Measurements from ENCODE around the gene COPE. TPM values are rescaled to one million over a fixed set of nuclear protein-coding genes. Genes with fewer than 3 reads are reported as not detected.

COPE gene
- polyA plus RNA-seq, 1 donor (not counting 4 experiments of a cell fraction or from before 2014, with no cell fraction given): 109 TPM

DNA sequence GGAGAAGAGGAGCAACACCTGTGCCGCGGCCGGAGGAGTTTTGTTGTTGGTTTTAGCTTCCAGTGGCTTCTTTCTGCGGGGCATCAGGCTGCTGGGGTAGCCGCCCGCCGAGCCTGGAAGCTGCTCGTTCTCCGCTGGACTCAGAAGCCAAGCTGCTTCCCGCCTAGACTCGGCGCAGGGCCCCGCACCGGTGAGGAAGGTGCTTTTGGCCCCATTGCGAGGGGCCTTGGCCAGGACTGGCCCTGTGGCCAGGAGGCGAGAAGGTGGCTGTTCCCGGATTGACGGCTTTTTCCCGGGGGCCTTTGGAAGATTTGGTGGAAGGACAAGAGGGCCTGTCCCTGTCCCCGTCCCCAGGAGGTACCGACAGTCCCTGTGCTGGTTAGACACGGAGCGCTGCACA lies 52.0 kb downstream of the COPE start:
- TF ChIP-seq, protein P1, sequence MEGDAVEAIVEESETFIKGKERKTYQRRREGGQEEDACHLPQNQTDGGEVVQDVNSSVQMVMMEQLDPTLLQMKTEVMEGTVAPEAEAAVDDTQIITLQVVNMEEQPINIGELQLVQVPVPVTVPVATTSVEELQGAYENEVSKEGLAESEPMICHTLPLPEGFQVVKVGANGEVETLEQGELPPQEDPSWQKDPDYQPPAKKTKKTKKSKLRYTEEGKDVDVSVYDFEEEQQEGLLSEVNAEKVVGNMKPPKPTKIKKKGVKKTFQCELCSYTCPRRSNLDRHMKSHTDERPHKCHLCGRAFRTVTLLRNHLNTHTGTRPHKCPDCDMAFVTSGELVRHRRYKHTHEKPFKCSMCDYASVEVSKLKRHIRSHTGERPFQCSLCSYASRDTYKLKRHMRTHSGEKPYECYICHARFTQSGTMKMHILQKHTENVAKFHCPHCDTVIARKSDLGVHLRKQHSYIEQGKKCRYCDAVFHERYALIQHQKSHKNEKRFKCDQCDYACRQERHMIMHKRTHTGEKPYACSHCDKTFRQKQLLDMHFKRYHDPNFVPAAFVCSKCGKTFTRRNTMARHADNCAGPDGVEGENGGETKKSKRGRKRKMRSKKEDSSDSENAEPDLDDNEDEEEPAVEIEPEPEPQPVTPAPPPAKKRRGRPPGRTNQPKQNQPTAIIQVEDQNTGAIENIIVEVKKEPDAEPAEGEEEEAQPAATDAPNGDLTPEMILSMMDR (optimal IDR thresholded peaks at IDR 0.05 in 1 of 3, IDR thresholded peaks at IDR 0.05 in 1 of 3, conservative IDR thresholded peaks at IDR 0.05 in 1 of 3; ENCODE audit: extremely low read depth in 1 of 3, insufficient read depth in 2 of 3, low read length in 3 of 3): no peak
- no peak for TF ChIP-seq EZH2 (IDR thresholded peaks at IDR 0.05; ENCODE audit: low read length)
- Histone ChIP-seq H3K4me1 (ENCODE audit: control insufficient read depth, extremely low read depth, insufficient read depth, low read length) (no peaks in the 10 kb centered on the region), H3K9me1 (ENCODE audit: control insufficient read depth, extremely low read depth, insufficient read depth, low read length) (no peaks in the 10 kb centered on the region), H3K4me2 (ENCODE audit: control insufficient read depth, extremely low read depth, insufficient read depth, low read depth, low read length) (no peak overlapping the region), H4K20me1 (ENCODE audit: control insufficient read depth, extremely low read depth, insufficient read depth, low read length) (peaks cover 5% of the 10 kb centered on the region), H3K4me3 (ENCODE audit: control insufficient read depth in 2 of 3, extremely low read depth in 1 of 3, insufficient read depth in 2 of 3, low read depth in 1 of 3, low read length in 3 of 3) (no peak overlapping the region), H3K79me2 (ENCODE audit: control insufficient read depth, insufficient read depth, low read length) (no peaks in the 10 kb centered on the region), H3K36me3 (ENCODE audit: control insufficient read depth in 2 of 2, extremely low read depth in 1 of 2, insufficient read depth in 2 of 2, low read length in 2 of 2) (peaks cover 31 to 38% of the 10 kb centered on the region in 2 experiments), H3K27me3 (ENCODE audit: control insufficient read depth, extremely low read depth, insufficient read depth, low read length) (peaks cover 6% of the 10 kb centered on the region), H3K9me3 (ENCODE audit: control insufficient read depth, low read depth, low read length) (no peaks in the 10 kb centered on the region), H3K27ac (ENCODE audit: control insufficient read depth, insufficient read depth, low read length) (no peak overlapping the region), H2AFZ (ENCODE audit: control insufficient read depth, low read length) (no peak overlapping the region), H3K9ac (ENCODE audit: control insufficient read depth, extremely low read depth, insufficient read depth, low read length) (no peak overlapping the region)
- DNase-seq (ENCODE audit: low read depth, low spot score): no peak
- dilution Hi-C loops (cut with MboI; ENCODE audit: extremely low pct_ligation_motif_present, low sequenced_read_pairs): no loop called here
- no peak for FAIRE-seq

DNA sequence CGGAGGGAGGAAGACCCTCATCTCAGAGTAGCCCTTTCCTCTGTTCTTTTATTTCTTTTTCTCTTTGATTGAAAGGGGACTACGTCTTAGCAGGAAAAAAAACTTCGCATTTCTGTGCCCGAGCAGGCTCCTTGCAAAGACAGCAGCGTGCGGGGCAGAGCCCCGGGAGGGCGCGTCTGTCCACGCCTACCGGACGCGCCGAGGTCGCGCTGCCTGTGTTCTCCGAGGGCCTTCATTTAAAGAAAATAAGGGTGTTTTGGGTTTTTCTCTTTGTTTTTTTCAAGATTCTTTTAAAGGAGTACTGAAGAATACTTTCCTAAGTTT lies 52.4 kb downstream of the COPE start:
- DNase-seq (ENCODE audit: low read depth, low spot score): no peak
- Histone ChIP-seq H3K4me2 (ENCODE audit: control insufficient read depth, extremely low read depth, insufficient read depth, low read depth, low read length) (no peak overlapping the region), H3K4me3 (ENCODE audit: control insufficient read depth in 2 of 3, extremely low read depth in 1 of 3, insufficient read depth in 2 of 3, low read depth in 1 of 3, low read length in 3 of 3) (no peak overlapping the region), H3K27me3 (ENCODE audit: control insufficient read depth, extremely low read depth, insufficient read depth, low read length) (peaks cover 6% of the 10 kb centered on the region), H2AFZ (ENCODE audit: control insufficient read depth, low read length) (no peak overlapping the region), H3K9me1 (ENCODE audit: control insufficient read depth, extremely low read depth, insufficient read depth, low read length) (no peaks in the 10 kb centered on the region), H3K4me1 (ENCODE audit: control insufficient read depth, extremely low read depth, insufficient read depth, low read length) (no peaks in the 10 kb centered on the region), H3K9me3 (ENCODE audit: control insufficient read depth, low read depth, low read length) (no peaks in the 10 kb centered on the region), H4K20me1 (ENCODE audit: control insufficient read depth, extremely low read depth, insufficient read depth, low read length) (peaks cover 5% of the 10 kb centered on the region), H3K79me2 (ENCODE audit: control insufficient read depth, insufficient read depth, low read length) (no peaks in the 10 kb centered on the region), H3K36me3 (ENCODE audit: control insufficient read depth in 2 of 2, extremely low read depth in 1 of 2, insufficient read depth in 2 of 2, low read length in 2 of 2) (peaks cover 35 to 43% of the 10 kb centered on the region in 2 experiments), H3K27ac (ENCODE audit: control insufficient read depth, insufficient read depth, low read length) (no peak overlapping the region), H3K9ac (ENCODE audit: control insufficient read depth, extremely low read depth, insufficient read depth, low read length) (no peak overlapping the region)
- FAIRE-seq: no peak
- dilution Hi-C loops (cut with MboI; ENCODE audit: extremely low pct_ligation_motif_present, low sequenced_read_pairs): no loop called here
- TF ChIP-seq EZH2 (IDR thresholded peaks at IDR 0.05; ENCODE audit: low read length): no peak
- TF ChIP-seq, protein P1 (optimal IDR thresholded peaks at IDR 0.05 in 1 of 3, IDR thresholded peaks at IDR 0.05 in 1 of 3, conservative IDR thresholded peaks at IDR 0.05 in 1 of 3; ENCODE audit: extremely low read depth in 1 of 3, insufficient read depth in 2 of 3, low read length in 3 of 3): peak in 1 of 3 experiments; percentile 5
